Measurements from ENCODE around the gene PCDHGC5. TPM values are rescaled to one million over a fixed set of nuclear protein-coding genes. Genes with fewer than 3 reads are reported as not detected.

Gene PCDHGC5
- total RNA-seq, 1 donor from 2014 or later: 7.7 TPM

- H3K4me1 Mint-ChIP-seq (ENCODE audit: low read depth, unreplicated experiment): peaks cover 6% of the 10 kb centered on the region
- Histone ChIP-seq H2AFZ (ENCODE audit: low read depth, low read length) (no peak overlapping the region), H3K27me3 (ENCODE audit: insufficient read depth, low read length) (no peaks in the 10 kb centered on the region), H3K4me2 (ENCODE audit: low read length) (no peak overlapping the region), H4K20me1 (ENCODE audit: insufficient read depth, low read length) (no peaks in the 10 kb centered on the region), H3K27ac (ENCODE audit: low read depth, low read length) (no peak overlapping the region), H3K4me3 (ENCODE audit: insufficient read depth, low read depth, low read length) (no peak overlapping the region), H3K79me2 (ENCODE audit: insufficient read depth, low read length) (peaks cover 3% of the 10 kb centered on the region), H3K9me3 (ENCODE audit: insufficient read depth, low read depth, low read length) (no peaks in the 10 kb centered on the region), H3K36me3 (ENCODE audit: insufficient read depth, low read length) (peaks cover 9% of the 10 kb centered on the region), H3K4me1 (ENCODE audit: insufficient read depth, low read length) (peaks cover 2% of the 10 kb centered on the region), H3K9ac (ENCODE audit: low read length) (no peak overlapping the region)
- H3K9me3 Mint-ChIP-seq (ENCODE audit: unreplicated experiment): peaks cover 2% of the 10 kb centered on the region
- FAIRE-seq (no peak), DNase-seq (ENCODE audit: low read depth) (no peak)
- peaks cover 21% of the 10 kb centered on the region for H3K36me3 Mint-ChIP-seq (ENCODE audit: low read depth, unreplicated experiment)
- TF ChIP-seq, protein P1, sequence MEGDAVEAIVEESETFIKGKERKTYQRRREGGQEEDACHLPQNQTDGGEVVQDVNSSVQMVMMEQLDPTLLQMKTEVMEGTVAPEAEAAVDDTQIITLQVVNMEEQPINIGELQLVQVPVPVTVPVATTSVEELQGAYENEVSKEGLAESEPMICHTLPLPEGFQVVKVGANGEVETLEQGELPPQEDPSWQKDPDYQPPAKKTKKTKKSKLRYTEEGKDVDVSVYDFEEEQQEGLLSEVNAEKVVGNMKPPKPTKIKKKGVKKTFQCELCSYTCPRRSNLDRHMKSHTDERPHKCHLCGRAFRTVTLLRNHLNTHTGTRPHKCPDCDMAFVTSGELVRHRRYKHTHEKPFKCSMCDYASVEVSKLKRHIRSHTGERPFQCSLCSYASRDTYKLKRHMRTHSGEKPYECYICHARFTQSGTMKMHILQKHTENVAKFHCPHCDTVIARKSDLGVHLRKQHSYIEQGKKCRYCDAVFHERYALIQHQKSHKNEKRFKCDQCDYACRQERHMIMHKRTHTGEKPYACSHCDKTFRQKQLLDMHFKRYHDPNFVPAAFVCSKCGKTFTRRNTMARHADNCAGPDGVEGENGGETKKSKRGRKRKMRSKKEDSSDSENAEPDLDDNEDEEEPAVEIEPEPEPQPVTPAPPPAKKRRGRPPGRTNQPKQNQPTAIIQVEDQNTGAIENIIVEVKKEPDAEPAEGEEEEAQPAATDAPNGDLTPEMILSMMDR (IDR thresholded peaks at IDR 0.05; ENCODE audit: insufficient read depth, low read depth, low read length): no peak
- TF ChIP-seq EZH2 (IDR thresholded peaks at IDR 0.05; ENCODE audit: insufficient read depth, low read length): no peak
- no peaks in the 10 kb centered on the region for H3K27me3 Mint-ChIP-seq (ENCODE audit: low read depth, unreplicated experiment)
- H3K4me3 Mint-ChIP-seq (ENCODE audit: unreplicated experiment): no peak overlapping the region
- no peak overlapping the region for H3K27ac Mint-ChIP-seq (ENCODE audit: unreplicated experiment)
These were observed 12.9 kb downstream of the PCDHGC5 start for GRCh38 chr5:141501761-141502160.

DNA sequence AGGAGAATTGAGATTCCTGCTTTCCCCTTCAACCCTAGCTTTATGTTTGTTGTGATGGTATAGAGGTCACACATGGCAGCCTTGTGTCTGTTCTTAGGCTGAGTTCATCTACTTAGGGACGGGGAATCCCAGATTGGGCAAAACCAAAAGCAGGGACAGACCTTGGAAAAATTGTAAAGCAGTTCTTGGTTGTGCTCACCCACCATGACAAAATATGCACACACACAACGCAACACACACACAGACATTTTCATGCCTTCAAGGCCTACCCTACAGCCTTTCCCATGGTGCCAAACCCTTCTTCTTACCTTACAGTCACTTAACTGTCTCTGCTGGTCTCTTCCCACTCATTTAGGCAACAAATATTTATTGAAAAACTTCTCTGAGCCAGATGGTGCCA is 14.8 kb downstream of the PCDHGC5 start:
- peaks cover 15% of the 10 kb centered on the region for H3K36me3 Mint-ChIP-seq (ENCODE audit: low read depth, unreplicated experiment)
- H3K4me2 ChIP-seq (ENCODE audit: low read length): no peak overlapping the region
- H3K27ac ChIP-seq (ENCODE audit: low read depth, low read length): no peak overlapping the region
- no peaks in the 10 kb centered on the region for H3K79me2 ChIP-seq (ENCODE audit: insufficient read depth, low read length)
- H3K36me3 ChIP-seq (ENCODE audit: insufficient read depth, low read length): peaks cover 6% of the 10 kb centered on the region
- no peak overlapping the region for H3K4me3 Mint-ChIP-seq (ENCODE audit: unreplicated experiment)
- H3K4me1 Mint-ChIP-seq (ENCODE audit: low read depth, unreplicated experiment): peaks cover 17% of the 10 kb centered on the region
- H3K27ac Mint-ChIP-seq (ENCODE audit: unreplicated experiment): no peak overlapping the region
- H2AFZ ChIP-seq (ENCODE audit: low read depth, low read length): no peak overlapping the region
- no peak overlapping the region for H3K9ac ChIP-seq (ENCODE audit: low read length)
- FAIRE-seq: no peak
- peaks cover 20% of the 10 kb centered on the region for H3K4me1 ChIP-seq (ENCODE audit: insufficient read depth, low read length)
- no peaks in the 10 kb centered on the region for H3K27me3 ChIP-seq (ENCODE audit: insufficient read depth, low read length)
- no peak overlapping the region for H3K4me3 ChIP-seq (ENCODE audit: insufficient read depth, low read depth, low read length)
- TF ChIP-seq, protein P1 (IDR thresholded peaks at IDR 0.05; ENCODE audit: insufficient read depth, low read depth, low read length): no peak
- TF ChIP-seq EZH2 (IDR thresholded peaks at IDR 0.05; ENCODE audit: insufficient read depth, low read length): no peak
- H3K9me3 Mint-ChIP-seq (ENCODE audit: unreplicated experiment): no peaks in the 10 kb centered on the region
- no peaks in the 10 kb centered on the region for H3K27me3 Mint-ChIP-seq (ENCODE audit: low read depth, unreplicated experiment)
- no peak for DNase-seq (ENCODE audit: low read depth)
- no peaks in the 10 kb centered on the region for H4K20me1 ChIP-seq (ENCODE audit: insufficient read depth, low read length)
- H3K9me3 ChIP-seq (ENCODE audit: insufficient read depth, low read depth, low read length): no peaks in the 10 kb centered on the region

- no peak overlapping the region for H3K4me2 ChIP-seq (ENCODE audit: low read length)
- peaks cover 12% of the 10 kb centered on the region for H3K36me3 Mint-ChIP-seq (ENCODE audit: low read depth, unreplicated experiment)
- FAIRE-seq (no peak), DNase-seq (ENCODE audit: low read depth) (no peak)
- H3K9me3 Mint-ChIP-seq (ENCODE audit: unreplicated experiment): no peaks in the 10 kb centered on the region
- H4K20me1 ChIP-seq (ENCODE audit: insufficient read depth, low read length): no peaks in the 10 kb centered on the region
- no peak overlapping the region for H3K4me3 Mint-ChIP-seq (ENCODE audit: unreplicated experiment)
- TF ChIP-seq EZH2 (IDR thresholded peaks at IDR 0.05; ENCODE audit: insufficient read depth, low read length): no peak
- TF ChIP-seq, protein P1 (IDR thresholded peaks at IDR 0.05; ENCODE audit: insufficient read depth, low read depth, low read length): no peak
- no peaks in the 10 kb centered on the region for H3K27me3 Mint-ChIP-seq (ENCODE audit: low read depth, unreplicated experiment)
- no peaks in the 10 kb centered on the region for H3K79me2 ChIP-seq (ENCODE audit: insufficient read depth, low read length)
- no peaks in the 10 kb centered on the region for H3K27me3 ChIP-seq (ENCODE audit: insufficient read depth, low read length)
- H3K4me1 Mint-ChIP-seq (ENCODE audit: low read depth, unreplicated experiment): peaks cover 17% of the 10 kb centered on the region
- H3K27ac ChIP-seq (ENCODE audit: low read depth, low read length): no peak overlapping the region
- no peak overlapping the region for H3K27ac Mint-ChIP-seq (ENCODE audit: unreplicated experiment)
- peaks cover 6% of the 10 kb centered on the region for H3K36me3 ChIP-seq (ENCODE audit: insufficient read depth, low read length)
- H3K9ac ChIP-seq (ENCODE audit: low read length): no peak overlapping the region
- H2AFZ ChIP-seq (ENCODE audit: low read depth, low read length): no peak overlapping the region
- no peaks in the 10 kb centered on the region for H3K9me3 ChIP-seq (ENCODE audit: insufficient read depth, low read depth, low read length)
- peaks cover 23% of the 10 kb centered on the region for H3K4me1 ChIP-seq (ENCODE audit: insufficient read depth, low read length)
- H3K4me3 ChIP-seq (ENCODE audit: insufficient read depth, low read depth, low read length): no peak overlapping the region
These were observed 15.3 kb downstream of the PCDHGC5 start for GRCh38 chr5:141504216-141504615.
